Mucosa of rectum (tissue), 2 donors: ENCODE measurements around the gene PADI6.

ENCODE experiments used
- H3K27ac ChIP-seq, 2 donors: one replicate each; pipeline ENCODE4 v1.7.0; 2013; ENCODE audit warnings: inconsistent platforms in 2 of 2, low read depth in 2 of 2, low read length in 2 of 2
- H3K27me3 ChIP-seq, 2 donors: one replicate each; pipeline ENCODE4 v1.7.0; 2013; ENCODE audit warnings: low read length in 2 of 2; ENCODE audit not compliant: control insufficient read depth in 2 of 2, insufficient read depth in 2 of 2
- H3K36me3 ChIP-seq, 2 donors: one replicate each; pipeline ENCODE4 v1.7.0; 2013; ENCODE audit warnings: low read length in 2 of 2; ENCODE audit not compliant: control insufficient read depth in 2 of 2, insufficient read depth in 2 of 2
- H3K4me1 ChIP-seq, 2 donors: one replicate each; pipeline ENCODE4 v1.7.0; 2013; ENCODE audit warnings: low read length in 2 of 2, mild to moderate bottlenecking in 1 of 2; ENCODE audit not compliant: control insufficient read depth in 2 of 2, insufficient read depth in 2 of 2
- H3K4me3 ChIP-seq, 2 donors: one replicate each; pipeline ENCODE4 v1.7.0; 2013; ENCODE audit warnings: low read length in 2 of 2
- H3K9ac ChIP-seq, 2 donors: one replicate each; pipeline ENCODE4 v1.7.0; 2013; ENCODE audit warnings: low read length in 2 of 2, low read depth in 1 of 2, mild to moderate bottlenecking in 1 of 2
- H3K9me3 ChIP-seq, 2 donors: one replicate each; pipeline ENCODE4 v1.7.0; 2013; ENCODE audit warnings: low read length in 2 of 2; ENCODE audit not compliant: control insufficient read depth in 2 of 2
- donor health status: healthy.
- donor health status: Normal muscosa, but diverticular disease.

PADI6 gene

DNA sequence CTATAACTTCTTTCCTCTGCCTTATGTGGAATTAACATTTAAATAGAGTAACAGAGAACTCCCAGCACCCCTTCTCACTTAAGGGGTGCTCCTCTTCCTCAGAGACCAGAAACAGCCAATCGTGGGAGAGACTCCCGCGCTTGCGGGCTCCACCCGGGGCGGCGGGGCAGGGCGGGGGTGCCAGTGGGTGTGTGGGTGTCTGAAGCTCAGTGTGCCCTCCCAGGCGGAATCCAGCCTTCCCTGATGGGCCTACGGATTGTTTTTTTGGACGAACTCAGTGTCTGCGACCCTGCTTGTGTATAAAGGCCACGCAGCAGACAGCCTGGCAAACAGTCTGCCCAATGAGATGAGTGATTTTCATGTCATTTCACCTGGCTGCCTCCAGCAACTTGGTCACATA is 61.3 kb downstream of the PADI6 start:
- peaks cover 14 to 17% of the 10 kb centered on the region in 2 donors for H3K36me3 ChIP-seq
- H3K4me3 ChIP-seq = no peak overlapping the region
- no peaks in the 10 kb centered on the region for H3K9me3 ChIP-seq
- H3K27me3 ChIP-seq = no peaks in the 10 kb centered on the region
- no peak overlapping the region for H3K9ac ChIP-seq
- H3K27ac ChIP-seq = no peak overlapping the region
- H3K4me1 ChIP-seq = peaks cover 22% of the 10 kb centered on the region in 2 donors

DNA sequence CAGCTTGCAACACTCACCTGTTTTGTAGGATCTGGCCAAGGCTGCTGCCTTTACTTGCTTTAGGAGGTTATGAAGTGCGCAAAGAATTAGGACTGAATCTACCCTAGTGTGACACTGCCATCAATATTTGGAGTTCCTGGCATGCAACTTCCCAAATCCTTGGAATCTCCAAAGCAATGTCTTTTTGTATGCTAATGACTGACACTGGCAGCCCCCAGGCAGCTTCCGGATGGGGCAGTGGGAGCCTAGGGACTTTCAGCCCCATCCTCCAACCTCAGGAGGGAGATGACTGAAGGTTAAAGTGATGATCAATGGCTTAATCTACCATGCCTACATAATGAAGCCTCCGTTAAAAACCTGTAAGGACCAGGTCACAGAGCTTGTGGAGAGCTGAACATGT is 62.0 kb downstream of the PADI6 start:
- Histone ChIP-seq H3K27ac (no peak overlapping the region), H3K9me3 (no peaks in the 10 kb centered on the region), H3K9ac (no peak overlapping the region), H3K4me3 (no peak overlapping the region), H3K4me1 (peaks cover 15 to 17% of the 10 kb centered on the region in 2 donors), H3K27me3 (no peaks in the 10 kb centered on the region), H3K36me3 (peaks cover 7 to 12% of the 10 kb centered on the region in 2 donors)

DNA sequence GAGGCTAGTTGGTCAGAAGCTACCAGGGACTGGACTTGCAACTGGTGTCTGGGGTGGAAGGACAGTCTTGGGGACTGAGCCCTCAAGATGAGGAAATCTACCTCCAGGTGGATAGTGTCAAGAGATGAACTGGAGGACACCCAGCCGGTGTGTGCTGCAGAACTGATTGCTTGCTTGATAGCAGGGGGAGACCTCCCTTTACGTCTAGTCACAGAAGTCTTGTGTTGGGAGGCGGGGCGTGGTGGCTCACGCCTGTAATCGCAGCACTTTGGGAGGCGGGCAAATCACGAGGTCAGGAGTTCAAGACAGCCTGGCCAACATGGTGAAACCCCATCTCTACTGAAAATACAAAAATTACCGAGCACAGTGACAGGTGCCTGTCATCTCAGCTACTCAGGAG is 62.6 kb downstream of the PADI6 start:
- peaks cover 7 to 8% of the 10 kb centered on the region in 2 donors for H3K36me3 ChIP-seq
- H3K9me3 ChIP-seq = no peaks in the 10 kb centered on the region
- peaks cover 11% of the 10 kb centered on the region in 2 donors for H3K4me1 ChIP-seq
- H3K4me3 ChIP-seq = no peak overlapping the region
- no peak overlapping the region for H3K27ac ChIP-seq
- no peak overlapping the region for H3K9ac ChIP-seq
- no peaks in the 10 kb centered on the region for H3K27me3 ChIP-seq

DNA sequence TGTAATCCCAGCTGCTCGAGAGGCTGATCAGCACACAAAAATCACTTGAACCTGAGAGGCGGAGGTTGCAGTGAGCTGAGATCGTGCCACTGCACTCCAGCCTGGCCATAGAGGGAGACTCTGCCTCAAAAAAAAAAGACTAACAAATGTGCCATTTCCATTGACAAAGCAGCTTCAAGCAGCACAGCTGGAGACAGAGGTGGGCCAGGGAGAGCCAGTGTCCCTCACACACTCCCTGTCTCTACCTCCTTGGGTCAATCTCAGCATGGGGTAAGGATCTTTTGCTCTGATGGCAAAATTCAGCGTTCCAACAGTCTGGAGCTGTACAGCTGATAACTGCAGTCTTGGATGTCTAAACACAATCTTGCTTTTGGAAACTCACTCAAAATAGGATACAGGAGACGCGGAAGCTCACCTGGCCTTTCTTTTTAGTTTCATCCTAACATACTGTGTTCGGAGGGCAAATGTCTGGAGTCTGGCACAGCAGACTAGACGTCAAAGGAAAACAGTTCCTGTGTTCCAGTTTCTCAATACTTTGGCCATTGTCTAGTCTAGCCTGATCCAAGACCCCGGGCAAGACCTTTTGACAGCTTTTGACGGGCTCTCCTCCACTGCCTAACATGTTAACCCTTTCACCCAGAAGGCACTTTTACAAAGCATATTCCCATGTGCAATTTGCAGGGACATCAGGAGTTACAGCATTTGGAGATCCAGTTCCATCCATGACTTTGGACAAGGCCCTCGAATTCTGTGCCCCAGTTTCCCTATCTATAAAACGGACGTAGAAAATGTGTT is 64.6 kb downstream of the PADI6 start:
- H3K4me3 ChIP-seq = peak overlapping the region; percentile 76 to 82
- H3K9ac ChIP-seq = peak overlapping the region; percentile 48 to 60
- peak overlapping the region in 1 of 2 donors; percentile 32 for H3K27ac ChIP-seq
- peaks cover 17 to 18% of the 10 kb centered on the region in 2 donors for H3K4me1 ChIP-seq
- H3K27me3 ChIP-seq = peaks cover 0 to 3% of the 10 kb centered on the region in 2 donors
- H3K36me3 ChIP-seq = peaks cover 7 to 8% of the 10 kb centered on the region in 2 donors
- no peaks in the 10 kb centered on the region for H3K9me3 ChIP-seq

DNA sequence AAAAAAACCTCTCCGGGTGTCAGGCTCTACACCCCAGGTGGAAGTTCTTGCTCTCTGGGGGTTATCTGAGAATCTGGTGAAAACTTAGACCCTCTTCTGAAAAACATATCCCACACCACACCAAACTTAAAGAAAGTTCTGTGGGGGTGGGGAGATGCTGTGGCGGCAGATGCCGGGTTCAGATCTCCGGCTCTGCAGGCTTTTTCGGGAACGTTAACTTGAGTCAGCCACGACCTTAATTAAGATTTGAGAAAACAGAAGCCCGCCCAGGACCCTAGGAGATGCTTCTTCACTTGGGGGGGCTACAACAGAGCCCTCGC is 65.2 kb downstream of the PADI6 start:
- Histone ChIP-seq H3K4me1 (peaks cover 17% of the 10 kb centered on the region in 2 donors), H3K4me3 (peak overlapping the region; percentile 76 to 82), H3K36me3 (peaks cover 7 to 8% of the 10 kb centered on the region in 2 donors), H3K27me3 (peaks cover 0 to 3% of the 10 kb centered on the region in 2 donors), H3K9me3 (no peaks in the 10 kb centered on the region), H3K9ac (peak overlapping the region; percentile 48 to 60), H3K27ac (peak overlapping the region in 1 of 2 donors; percentile 32)

DNA sequence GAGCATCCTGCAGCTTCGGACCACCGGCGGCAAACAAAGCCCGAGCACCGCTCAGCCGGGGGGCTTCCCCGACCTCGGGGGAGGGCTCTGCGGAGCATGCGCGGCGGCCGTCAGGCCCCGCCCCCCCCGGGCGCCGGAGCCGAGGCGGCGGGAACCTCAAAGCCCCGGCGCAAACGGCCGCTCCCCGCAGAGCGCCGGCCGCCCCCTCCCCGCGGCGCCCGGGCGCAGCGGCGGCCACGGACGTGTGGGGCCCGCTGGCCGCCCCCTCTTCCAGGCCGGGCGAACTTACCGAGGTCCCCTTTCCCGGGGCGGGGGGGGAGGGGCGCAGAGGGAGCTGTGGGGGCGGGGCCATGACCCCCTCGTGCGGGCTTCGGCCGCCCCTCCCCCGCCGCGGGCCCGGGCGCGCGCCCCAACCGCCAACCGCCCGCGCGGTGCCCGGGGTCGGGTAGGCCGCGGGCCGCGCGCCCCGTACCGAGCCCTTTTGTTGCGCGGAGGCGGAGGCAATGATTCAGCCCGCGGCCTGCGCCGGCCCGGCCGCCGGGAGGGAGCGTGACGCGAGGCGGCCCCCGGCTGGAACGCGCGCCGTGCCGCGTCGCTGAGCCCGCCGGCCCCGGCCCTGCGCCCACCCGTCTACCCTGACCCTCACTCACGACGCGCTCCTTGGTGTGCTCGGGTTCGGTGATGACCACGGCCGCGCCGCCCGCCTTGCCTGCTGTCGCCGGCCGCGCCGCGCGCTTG is 65.8 kb downstream of the PADI6 start:
- Histone ChIP-seq H3K4me1 (peaks cover 15% of the 10 kb centered on the region in 2 donors), H3K9ac (peak overlapping the region; percentile 77 to 79), H3K27me3 (peaks cover 0 to 3% of the 10 kb centered on the region in 2 donors), H3K4me3 (peak overlapping the region; percentile 82 to 91), H3K36me3 (peaks cover 5 to 8% of the 10 kb centered on the region in 2 donors), H3K27ac (peak overlapping the region; percentile 80 to 81), H3K9me3 (no peaks in the 10 kb centered on the region)

DNA sequence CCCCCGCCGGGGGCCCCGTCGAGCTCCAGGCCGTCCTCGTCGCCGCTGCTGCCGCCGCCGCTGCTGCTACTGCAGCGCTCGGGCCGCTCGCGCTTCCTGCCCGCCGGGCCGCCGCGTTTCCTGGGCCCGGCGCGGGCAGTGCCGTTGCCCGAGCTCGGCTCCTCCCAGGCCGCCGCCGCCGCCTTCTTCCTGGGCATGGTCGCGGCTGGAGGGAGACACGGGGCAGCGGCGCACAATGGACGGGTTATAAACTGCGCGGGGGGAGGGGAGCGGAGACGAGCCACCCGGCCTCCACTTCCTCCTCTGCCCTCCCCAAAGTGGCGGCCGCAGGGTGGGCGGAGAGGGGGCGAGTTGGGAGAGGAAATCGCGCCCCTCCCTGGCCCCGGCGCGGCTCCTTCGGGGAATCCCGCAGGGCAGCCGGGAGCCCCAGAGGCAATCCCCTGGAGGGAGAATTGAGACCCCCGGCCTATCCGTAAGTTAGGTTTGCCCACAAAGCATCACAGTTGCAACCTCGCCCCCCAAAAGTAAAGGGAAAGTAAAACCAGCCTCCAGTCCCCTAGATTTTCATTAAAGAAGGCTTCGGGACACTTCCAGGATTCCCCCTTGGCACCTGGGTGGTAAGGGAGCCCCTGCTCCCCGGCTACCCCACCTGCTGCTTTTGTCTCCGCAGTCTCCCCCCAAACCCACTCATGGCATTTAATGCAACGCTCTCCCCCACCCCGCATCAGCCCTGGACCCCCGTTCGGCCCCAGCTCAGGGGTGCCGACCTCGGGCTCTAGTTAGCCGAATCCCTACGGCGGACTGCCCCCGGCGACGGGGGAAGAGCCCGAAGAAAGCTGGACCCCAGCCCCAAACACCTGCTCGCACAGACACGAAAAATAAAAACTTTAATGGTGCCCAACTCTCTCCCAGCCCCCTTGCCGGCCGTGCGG is 66.6 kb downstream of the PADI6 start:
- Histone ChIP-seq H3K4me3 (peak overlapping the region; percentile 82 to 91), H3K4me1 (peaks cover 15% of the 10 kb centered on the region in 2 donors), H3K9me3 (no peaks in the 10 kb centered on the region), H3K27me3 (peaks cover 0 to 3% of the 10 kb centered on the region in 2 donors), H3K36me3 (peaks cover 5 to 8% of the 10 kb centered on the region in 2 donors), H3K27ac (peak overlapping the region; percentile 80 to 81), H3K9ac (peak overlapping the region; percentile 77 to 79)

DNA sequence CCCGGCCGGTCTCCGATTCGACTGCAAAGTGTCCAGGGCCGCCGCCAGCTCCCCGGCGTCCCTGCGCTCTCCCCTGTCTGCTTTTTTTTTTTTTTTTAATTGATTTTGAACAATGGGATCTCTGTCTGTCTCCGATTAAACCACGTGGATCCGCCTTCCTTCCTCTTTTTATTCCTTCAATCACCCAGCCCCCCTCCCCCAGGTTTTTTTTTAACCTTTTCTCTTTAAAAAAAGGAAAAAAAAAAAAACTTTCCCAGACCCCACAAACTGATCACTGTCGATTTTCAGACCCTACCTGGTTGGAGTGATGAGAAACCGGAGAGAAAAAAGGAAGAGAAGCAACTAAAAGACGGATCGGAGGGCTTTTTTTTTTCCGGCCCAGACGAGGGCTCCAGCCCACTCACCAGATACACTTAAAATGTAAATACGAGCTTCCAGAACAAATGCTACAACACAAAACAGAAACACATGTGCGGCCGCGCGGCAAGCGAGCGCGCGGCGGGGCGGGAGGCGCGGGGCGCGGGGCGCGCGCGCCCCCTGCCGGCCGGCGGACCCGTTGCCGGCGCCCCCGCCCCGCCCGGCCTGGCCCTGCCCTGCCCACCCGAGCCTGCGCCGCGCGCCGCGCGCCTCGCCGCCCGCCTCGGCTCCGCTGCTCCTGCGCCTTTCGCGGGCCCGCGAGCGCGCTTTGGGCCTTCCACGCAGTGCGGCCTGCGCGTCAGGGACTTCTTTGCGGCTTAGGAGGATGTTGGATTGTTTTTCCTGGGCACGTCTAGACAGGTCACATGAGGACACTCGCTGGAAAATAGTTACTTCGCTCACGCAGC is 67.5 kb downstream of the PADI6 start, which contains the start of gene RCC2:
TSS of gene RCC2 (minus strand) at position 428 of the 824 bp plus-strand sequence. CDS start 1,163 bp downstream, outside the sequence.
- Histone ChIP-seq H3K9ac (peak within 1 kb of the TSS; percentile 78 to 79), H3K27me3 (peaks cover 0 to 3% of the 10 kb centered on the region in 2 donors), H3K9me3 (no peaks in the 10 kb centered on the region), H3K4me3 (peak within 1 kb of the TSS; percentile 82 to 91), H3K27ac (peak within 1 kb of the TSS; percentile 80 to 81), H3K36me3 (peaks cover 0 to 7% of the 10 kb centered on the region in 2 donors), H3K4me1 (peaks cover 15% of the 10 kb centered on the region in 2 donors)
